GM12872 (cell line): ENCODE results near the gene FBXO7.

Experiments
- CTCF ChIP-seq: IDR thresholded peaks from 3 replicates; pipeline ENCODE4 v1.5.1; 2011; ENCODE audit warnings: low read depth, mild to moderate bottlenecking, low read length, moderate library complexity; ENCODE audit not compliant: insufficient read depth

FBXO7 gene

DNA sequence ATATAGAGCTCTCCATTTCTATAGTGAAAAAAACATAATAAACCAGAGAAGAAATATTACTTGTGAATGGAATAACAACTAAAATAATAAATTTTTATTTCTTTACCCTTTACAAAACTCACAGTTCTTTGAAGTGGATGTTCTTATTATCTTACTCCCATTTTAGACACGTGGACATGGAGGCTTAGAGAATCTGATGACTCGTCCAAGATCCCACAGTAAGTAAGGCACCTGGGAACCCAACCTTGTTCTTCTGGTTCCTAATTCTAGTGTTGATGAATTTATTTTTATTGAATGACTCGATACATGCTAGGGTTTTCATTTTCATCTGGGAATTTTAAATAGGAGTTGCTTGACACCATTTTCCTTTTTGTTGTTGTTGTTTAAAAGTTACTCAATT, 12.2 kb upstream of the FBXO7 start:
- TF ChIP-seq CTCF, result no peak

- no peak for TF ChIP-seq CTCF
Measured at GRCh38 chr22:32465661-32466060, 8.9 kb upstream of the FBXO7 start.

- TF ChIP-seq CTCF, result no peak
Measured at GRCh38 chr22:32466496-32466895, 8.1 kb upstream of the FBXO7 start.

DNA sequence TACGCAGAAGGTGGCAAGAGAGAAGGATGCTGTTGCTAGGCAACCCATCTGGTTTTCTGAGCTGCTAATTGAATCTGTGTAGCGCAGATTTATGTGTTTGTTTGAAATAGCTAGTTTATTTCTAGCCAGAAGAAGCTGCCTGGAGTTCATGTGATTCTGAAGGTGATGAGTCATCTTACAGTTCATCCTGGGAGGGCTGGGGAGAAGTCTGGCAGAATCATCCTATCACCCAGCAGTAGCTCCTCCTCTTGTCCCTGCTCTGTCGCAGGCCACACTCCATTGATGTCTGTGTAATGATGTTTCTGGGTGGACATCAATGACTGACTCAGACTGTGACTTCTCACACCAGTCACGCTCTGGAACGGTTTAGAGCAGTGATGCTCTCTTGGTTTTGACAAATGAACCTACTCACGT, 4.8 kb upstream of the FBXO7 start:
- no peak for TF ChIP-seq CTCF

- TF ChIP-seq CTCF, result peak; percentile 61
Measured at GRCh38 chr22:32473388-32473952, 1.1 kb upstream of the FBXO7 start.

DNA sequence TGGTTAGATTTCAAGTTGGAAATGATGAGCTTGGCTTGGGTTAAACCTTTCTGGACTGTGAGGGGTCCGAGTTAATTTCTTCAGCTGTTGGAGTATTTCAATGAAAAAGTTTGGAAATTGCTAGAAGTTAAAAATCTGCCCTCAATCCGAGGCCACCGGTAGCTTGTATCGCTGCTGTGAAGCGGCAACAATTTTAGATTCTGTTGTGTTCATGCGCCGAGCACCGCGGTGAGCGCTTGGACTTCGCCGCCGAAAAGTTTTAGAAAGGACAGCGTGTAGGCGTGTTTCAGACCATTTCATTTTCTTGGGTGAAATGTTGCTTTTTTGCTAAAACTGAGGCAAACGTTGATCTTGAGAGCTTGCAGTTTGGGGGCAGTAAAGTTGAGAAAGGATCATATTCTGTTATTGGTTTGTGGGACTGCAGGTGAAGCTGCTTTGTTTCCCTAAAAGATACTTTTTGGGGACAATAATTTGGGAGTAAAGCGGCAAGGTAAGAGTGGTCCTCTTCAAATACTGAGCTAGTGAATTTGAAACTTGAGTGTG, 928 bp downstream of the FBXO7 start:
- TF ChIP-seq CTCF, result no peak

DNA sequence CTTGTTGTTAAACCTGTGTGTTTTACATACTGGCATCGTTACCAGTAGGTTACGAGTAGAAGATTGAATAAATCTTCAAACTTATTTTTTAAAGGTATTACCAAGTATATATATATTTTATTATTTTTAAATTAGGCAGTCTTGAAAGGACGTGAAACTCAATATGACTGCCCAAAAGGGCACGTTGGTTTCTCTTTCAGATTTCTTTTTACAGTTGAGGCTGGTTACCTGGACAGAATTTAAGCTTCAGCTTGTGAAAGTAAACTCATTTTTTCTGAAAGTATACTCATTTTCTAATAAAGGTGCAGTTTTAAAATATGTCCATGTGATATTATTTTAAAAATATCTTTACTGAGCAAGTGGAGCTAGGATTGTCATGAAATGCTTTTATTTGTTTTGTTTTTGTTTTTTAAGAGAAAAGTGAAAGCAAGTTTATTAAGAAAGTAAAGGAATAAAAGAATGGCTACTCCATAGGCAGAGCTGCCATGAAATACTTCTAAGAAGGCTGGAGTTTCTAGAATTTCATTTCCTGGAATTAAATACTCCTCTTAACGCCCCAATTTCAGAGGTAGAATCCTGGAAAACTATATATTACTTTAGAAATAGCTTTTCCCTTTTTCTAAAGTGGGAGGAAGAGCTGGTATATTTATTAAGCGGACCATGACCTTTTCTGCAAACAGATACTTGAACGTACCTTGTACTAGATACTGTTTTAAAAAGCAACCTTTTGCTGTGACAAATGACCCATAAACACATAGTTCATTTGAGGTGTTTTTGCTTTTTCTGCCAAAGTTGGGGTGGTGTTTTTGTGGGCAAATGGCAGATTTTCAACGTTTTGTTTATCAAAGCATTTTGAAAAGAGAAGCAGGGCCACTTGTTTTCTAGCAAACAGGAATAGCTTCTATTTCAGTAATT, 1.9 kb downstream of the FBXO7 start:
- TF ChIP-seq CTCF, result no peak
